ENCODE measurements around the gene TGM6.

DNA sequence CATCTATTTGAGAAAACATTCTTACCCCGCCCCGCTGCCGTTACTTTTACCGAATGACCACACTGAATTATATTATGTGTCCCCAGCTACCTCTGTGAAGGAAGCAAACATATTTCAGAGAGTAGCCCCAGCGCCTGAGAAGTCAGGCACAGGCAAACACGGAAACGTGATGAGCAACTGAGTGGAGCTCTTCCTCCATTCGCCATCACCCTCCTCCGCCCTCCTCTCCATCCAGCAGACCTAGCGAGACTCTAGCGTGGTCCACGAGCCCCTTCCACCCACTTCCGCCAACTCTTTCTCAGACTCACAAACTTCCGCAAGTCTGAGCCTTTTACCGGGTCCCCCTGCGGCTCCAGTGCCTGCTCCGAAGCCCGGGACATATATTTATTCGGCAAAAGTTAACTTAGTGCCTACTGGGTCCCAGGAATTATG, 89.3 kb downstream of the TGM6 start:
- TF ChIP-seq, protein P1, sequence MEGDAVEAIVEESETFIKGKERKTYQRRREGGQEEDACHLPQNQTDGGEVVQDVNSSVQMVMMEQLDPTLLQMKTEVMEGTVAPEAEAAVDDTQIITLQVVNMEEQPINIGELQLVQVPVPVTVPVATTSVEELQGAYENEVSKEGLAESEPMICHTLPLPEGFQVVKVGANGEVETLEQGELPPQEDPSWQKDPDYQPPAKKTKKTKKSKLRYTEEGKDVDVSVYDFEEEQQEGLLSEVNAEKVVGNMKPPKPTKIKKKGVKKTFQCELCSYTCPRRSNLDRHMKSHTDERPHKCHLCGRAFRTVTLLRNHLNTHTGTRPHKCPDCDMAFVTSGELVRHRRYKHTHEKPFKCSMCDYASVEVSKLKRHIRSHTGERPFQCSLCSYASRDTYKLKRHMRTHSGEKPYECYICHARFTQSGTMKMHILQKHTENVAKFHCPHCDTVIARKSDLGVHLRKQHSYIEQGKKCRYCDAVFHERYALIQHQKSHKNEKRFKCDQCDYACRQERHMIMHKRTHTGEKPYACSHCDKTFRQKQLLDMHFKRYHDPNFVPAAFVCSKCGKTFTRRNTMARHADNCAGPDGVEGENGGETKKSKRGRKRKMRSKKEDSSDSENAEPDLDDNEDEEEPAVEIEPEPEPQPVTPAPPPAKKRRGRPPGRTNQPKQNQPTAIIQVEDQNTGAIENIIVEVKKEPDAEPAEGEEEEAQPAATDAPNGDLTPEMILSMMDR (IDR thresholded peaks at IDR 0.05; ENCODE audit: low read depth, low read length) = no peak
- no peak for TF ChIP-seq EZH2phosphoT487 (IDR thresholded peaks at IDR 0.05; ENCODE audit: low read depth)

Measured in OCI-LY3 (cell line).